Panc1 (cell line): ENCODE data around the gene CACNA1C. TPM values are rescaled to one million over a fixed set of nuclear protein-coding genes. Genes with fewer than 3 reads are reported as not detected.

ENCODE experiments used
- ATAC-seq: fragments of 200-7000 bp; cut with Tn5 transposase; 2 replicates; pipeline ENCODE4 v1.9.1; 2020; ENCODE audit warnings: mild to moderate bottlenecking, moderate library complexity
- BruUV-seq: library from RNA; stranded (reverse); fragments of 400-500 nt; replicated peaks from 2 replicates; lab custom pipeline; 2021; lab: Mats Ljungman, UMichigan
- CTCF ChIA-PET: fragments of 300-600 bp; sonication (Branson Sonifier 250); formaldehyde crosslinking; loops from one replicate; lab custom pipeline; 2022; ENCODE audit warnings: antibody characterized with exemption; lab: Charles Lee
- POLR2A ChIA-PET: fragments of 300-600 bp; sonication (Branson Sonifier 250); formaldehyde crosslinking; loops from one replicate; lab custom pipeline; 2022; ENCODE audit warnings: antibody characterized with exemption; lab: Charles Lee
- DNase-seq: peaks from one replicate; pipeline ENCODE4 v3.0.0-alpha.2; 2010; ENCODE audit warnings: low read depth, low spot score
- H3K27ac ChIP-seq: 2 replicates; pipeline ENCODE4 v1.5.1; 2011; ENCODE audit warnings: mild to moderate bottlenecking, low read length, inconsistent platforms
- H3K27me3 ChIP-seq: fragments of 200-500 bp; sonication (Bioruptor generic); 2 replicates; pipeline ENCODE4 v1.6.0; 2014; ENCODE audit warnings: low read length, inconsistent platforms; ENCODE audit not compliant: control insufficient read depth, insufficient read depth
- H3K36me3 ChIP-seq: fragments of 200-500 bp; sonication (Bioruptor generic); 2 replicates; pipeline ENCODE4 v1.5.1; 2014; ENCODE audit warnings: inconsistent platforms, mild to moderate bottlenecking, low read length, moderate library complexity; ENCODE audit not compliant: control insufficient read depth, insufficient read depth
- H3K4me1 ChIP-seq: 2 replicates; pipeline ENCODE4 v1.5.1; 2011; ENCODE audit warnings: inconsistent platforms, mild to moderate bottlenecking, low read length, moderate library complexity; ENCODE audit not compliant: control insufficient read depth, insufficient read depth
- H3K4me3 ChIP-seq, 2 experiments: 2 replicates each; pipeline ENCODE4 v1.5.1; 2011 to 2012; ENCODE audit warnings: low read depth in 2 of 2, low read length in 2 of 2, mild to moderate bottlenecking in 2 of 2, inconsistent platforms in 1 of 2, moderate library complexity in 1 of 2
- H3K9me3 ChIP-seq: fragments of 200-500 bp; sonication (Bioruptor generic); 2 replicates; pipeline ENCODE4 v1.5.1; 2014; ENCODE audit warnings: low read depth, mild to moderate bottlenecking, inconsistent platforms, low read length, moderate library complexity; ENCODE audit not compliant: control insufficient read depth, insufficient read depth
- CTCF ChIP-seq: fragments of 450-650 bp; IDR thresholded peaks from 2 replicates; pipeline ENCODE4 v1.5.1; 2017; ENCODE audit warnings: mild to moderate bottlenecking
- POLR2AphosphoS5 ChIP-seq: IDR thresholded peaks from 2 replicates; pipeline ENCODE4 v1.6.1; 2012; ENCODE audit warnings: mild to moderate bottlenecking, low read depth, low read length, moderate library complexity
- SIN3A ChIP-seq: IDR thresholded peaks from 2 replicates; pipeline ENCODE4 v1.6.1; 2012; ENCODE audit warnings: low read depth, mild to moderate bottlenecking, low read length, moderate library complexity, borderline replicate concordance; ENCODE audit not compliant: insufficient read depth
- TCF7L2 ChIP-seq: IDR thresholded peaks from 2 replicates; pipeline ENCODE4 v1.6.1; 2011; ENCODE audit warnings: mild to moderate bottlenecking, low read depth, low read length, inconsistent platforms
- in situ Hi-C: cut with HindIII; loops from 2 replicates; pipeline ENCODE4 v1.10.0; 2016; ENCODE audit warnings: low sequenced_read_pairs, low pct_unique_long_range_greater_than_20kb
- intact Hi-C: fragments of 100-400 bp; cut with micrococcal nuclease; formaldehyde crosslinking; loops from one replicate; pipeline ENCODE4 v1.10.0; 2022; ENCODE audit not compliant: unreplicated experiment
- total RNA-seq: library from RNA; stranded (reverse); gene quantifications from one replicate; pipeline ENCODE4 v1.2.1, GENCODE V29; 2021; ENCODE audit not compliant: unreplicated experiment
- TF ChIP-seq, protein P1 (sequence below), 2 experiments: IDR thresholded peaks; 2 replicates each; pipeline ENCODE4 v1.6.1; 2011 to 2012; ENCODE audit warnings: low read depth in 2 of 2, control low read depth in 1 of 2, low read length in 1 of 2, mild to moderate bottlenecking in 1 of 2, moderate library complexity in 1 of 2; ENCODE audit not compliant: insufficient read depth in 1 of 2

Gene CACNA1C
- total RNA-seq, 1 experiment from 2014 or later, result 0.03 TPM

- H3K27me3 ChIP-seq, result no peaks in the 10 kb centered on the region
- intact Hi-C loops, result no loop called here
- TF ChIP-seq CTCF (no peak), SIN3A (no peak), POLR2AphosphoS5 (no peak), TCF7L2 (no peak)
- TF ChIP-seq, protein P1, sequence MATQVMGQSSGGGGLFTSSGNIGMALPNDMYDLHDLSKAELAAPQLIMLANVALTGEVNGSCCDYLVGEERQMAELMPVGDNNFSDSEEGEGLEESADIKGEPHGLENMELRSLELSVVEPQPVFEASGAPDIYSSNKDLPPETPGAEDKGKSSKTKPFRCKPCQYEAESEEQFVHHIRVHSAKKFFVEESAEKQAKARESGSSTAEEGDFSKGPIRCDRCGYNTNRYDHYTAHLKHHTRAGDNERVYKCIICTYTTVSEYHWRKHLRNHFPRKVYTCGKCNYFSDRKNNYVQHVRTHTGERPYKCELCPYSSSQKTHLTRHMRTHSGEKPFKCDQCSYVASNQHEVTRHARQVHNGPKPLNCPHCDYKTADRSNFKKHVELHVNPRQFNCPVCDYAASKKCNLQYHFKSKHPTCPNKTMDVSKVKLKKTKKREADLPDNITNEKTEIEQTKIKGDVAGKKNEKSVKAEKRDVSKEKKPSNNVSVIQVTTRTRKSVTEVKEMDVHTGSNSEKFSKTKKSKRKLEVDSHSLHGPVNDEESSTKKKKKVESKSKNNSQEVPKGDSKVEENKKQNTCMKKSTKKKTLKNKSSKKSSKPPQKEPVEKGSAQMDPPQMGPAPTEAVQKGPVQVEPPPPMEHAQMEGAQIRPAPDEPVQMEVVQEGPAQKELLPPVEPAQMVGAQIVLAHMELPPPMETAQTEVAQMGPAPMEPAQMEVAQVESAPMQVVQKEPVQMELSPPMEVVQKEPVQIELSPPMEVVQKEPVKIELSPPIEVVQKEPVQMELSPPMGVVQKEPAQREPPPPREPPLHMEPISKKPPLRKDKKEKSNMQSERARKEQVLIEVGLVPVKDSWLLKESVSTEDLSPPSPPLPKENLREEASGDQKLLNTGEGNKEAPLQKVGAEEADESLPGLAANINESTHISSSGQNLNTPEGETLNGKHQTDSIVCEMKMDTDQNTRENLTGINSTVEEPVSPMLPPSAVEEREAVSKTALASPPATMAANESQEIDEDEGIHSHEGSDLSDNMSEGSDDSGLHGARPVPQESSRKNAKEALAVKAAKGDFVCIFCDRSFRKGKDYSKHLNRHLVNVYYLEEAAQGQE (IDR thresholded peaks at IDR 0.05; ENCODE audit: insufficient read depth in 1 of 2, low read depth in 2 of 2, low read length in 1 of 2), result no peak
- no peaks in the 10 kb centered on the region for H3K4me1 ChIP-seq
- no peak overlapping the region for H3K27ac ChIP-seq
- in situ Hi-C loops, result no loop called here
- no peaks in the 10 kb centered on the region for H3K36me3 ChIP-seq
- no peaks in the 10 kb centered on the region for H3K9me3 ChIP-seq
- DNase-seq, result no peak
- POLR2A ChIA-PET, result no interaction called here
- no TSS peak for BruUV-seq
- CTCF ChIA-PET, result no interaction called here
- no peak for ATAC-seq
- H3K4me3 ChIP-seq, result no peak overlapping the region
These were observed 616.8 kb downstream of the CACNA1C start for GRCh38 chr12:2669560-2669959.

DNA sequence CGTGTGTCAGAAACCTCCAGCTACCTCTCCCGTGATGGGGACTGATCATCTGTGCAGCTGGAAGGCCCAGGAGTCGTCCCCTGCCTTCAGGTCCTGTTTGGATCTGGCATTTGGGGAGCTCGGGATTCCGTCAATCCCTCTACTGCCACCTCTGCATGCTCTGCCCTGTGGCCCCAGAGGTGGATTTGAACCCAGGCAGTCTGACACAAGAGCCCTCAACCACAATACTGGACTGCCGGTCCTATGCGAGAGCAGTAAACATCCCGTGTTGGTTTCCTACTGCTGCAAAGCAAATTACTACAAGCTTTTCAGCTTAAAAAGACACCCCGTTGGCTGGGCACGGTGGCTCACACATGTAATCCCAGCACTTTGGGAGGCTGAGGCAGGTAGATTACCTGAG is 620.1 kb downstream of the CACNA1C start:
- CTCF ChIA-PET, result interaction anchor here (0.7 kb wide), 1 partner anchor 776 kb away, joined by 9 read pairs; no protein-coding TSS in a partner anchor
- Histone ChIP-seq H3K9me3 (no peaks in the 10 kb centered on the region), H3K36me3 (no peaks in the 10 kb centered on the region), H3K4me1 (no peaks in the 10 kb centered on the region), H3K4me3 (no peak overlapping the region), H3K27ac (no peak overlapping the region), H3K27me3 (no peaks in the 10 kb centered on the region)
- BruUV-seq, result no TSS peak
- POLR2A ChIA-PET, result no interaction called here
- TF ChIP-seq, protein P1 (IDR thresholded peaks at IDR 0.05; ENCODE audit: insufficient read depth in 1 of 2, low read depth in 2 of 2, low read length in 1 of 2), result no peak
- TF ChIP-seq CTCF, result no peak
- no peak for TF ChIP-seq TCF7L2
- TF ChIP-seq POLR2AphosphoS5, result no peak
- TF ChIP-seq SIN3A, result no peak
- in situ Hi-C loops, result no loop called here
- intact Hi-C loops, result no loop called here
- DNase-seq (no peak), ATAC-seq (no peak)
